HL-60 (cell line): ENCODE measurements around the gene OPN3.

Experiments
- GABPA ChIP-seq: IDR thresholded peaks from 2 replicates; pipeline ENCODE4 v1.6.1; 2012; ENCODE audit warnings: low read depth
- POLR2AphosphoS5 ChIP-seq: IDR thresholded peaks from 2 replicates; pipeline ENCODE4 v1.6.1; 2012; ENCODE audit warnings: low read depth
- REST ChIP-seq: IDR thresholded peaks from 2 replicates; pipeline ENCODE4 v1.6.1; 2012; ENCODE audit warnings: low read depth; ENCODE audit not compliant: insufficient replicate concordance
- TF ChIP-seq, protein P1 (sequence below): IDR thresholded peaks from one replicate; pipeline ENCODE4 v1.5.1; 2011; ENCODE audit warnings: low read length, control low read depth, inconsistent platforms; ENCODE audit not compliant: insufficient read depth

GRCh38 chr1:241612533-241613477, 27.4 kb downstream of the OPN3 start:
- TF ChIP-seq, protein P1, sequence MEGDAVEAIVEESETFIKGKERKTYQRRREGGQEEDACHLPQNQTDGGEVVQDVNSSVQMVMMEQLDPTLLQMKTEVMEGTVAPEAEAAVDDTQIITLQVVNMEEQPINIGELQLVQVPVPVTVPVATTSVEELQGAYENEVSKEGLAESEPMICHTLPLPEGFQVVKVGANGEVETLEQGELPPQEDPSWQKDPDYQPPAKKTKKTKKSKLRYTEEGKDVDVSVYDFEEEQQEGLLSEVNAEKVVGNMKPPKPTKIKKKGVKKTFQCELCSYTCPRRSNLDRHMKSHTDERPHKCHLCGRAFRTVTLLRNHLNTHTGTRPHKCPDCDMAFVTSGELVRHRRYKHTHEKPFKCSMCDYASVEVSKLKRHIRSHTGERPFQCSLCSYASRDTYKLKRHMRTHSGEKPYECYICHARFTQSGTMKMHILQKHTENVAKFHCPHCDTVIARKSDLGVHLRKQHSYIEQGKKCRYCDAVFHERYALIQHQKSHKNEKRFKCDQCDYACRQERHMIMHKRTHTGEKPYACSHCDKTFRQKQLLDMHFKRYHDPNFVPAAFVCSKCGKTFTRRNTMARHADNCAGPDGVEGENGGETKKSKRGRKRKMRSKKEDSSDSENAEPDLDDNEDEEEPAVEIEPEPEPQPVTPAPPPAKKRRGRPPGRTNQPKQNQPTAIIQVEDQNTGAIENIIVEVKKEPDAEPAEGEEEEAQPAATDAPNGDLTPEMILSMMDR = no peak
- TF ChIP-seq POLR2AphosphoS5 = no peak
- TF ChIP-seq GABPA = no peak
- TF ChIP-seq REST = no peak
